ENCODE measurements around the gene TSPAN31.

Gene TSPAN31

GRCh38 chr12:57736741-57737466, 7.9 kb upstream of the TSPAN31 start:
- no peak for DNase-seq

GRCh38 chr12:57737467-57738460, 7.1 kb upstream of the TSPAN31 start:
- DNase-seq: no peak

GRCh38 chr12:57738661-57739237, 6.1 kb upstream of the TSPAN31 start, which contains the start of gene AGAP2:
AGAP2 (minus strand) TSS chr12:57738742; CDS start chr12:57738246, 496 bp downstream.
- DNase-seq: no peak

- DNase-seq: no peak
These were observed 5.5 kb upstream of the TSPAN31 start for GRCh38 chr12:57739387-57739786.

- DNase-seq: no peak
These were observed 4.8 kb upstream of the TSPAN31 start for GRCh38 chr12:57739914-57740538.

GRCh38 chr12:57740656-57741412, 4.0 kb upstream of the TSPAN31 start:
- DNase-seq: no peak

- no peak for DNase-seq
These were observed 3.4 kb upstream of the TSPAN31 start for GRCh38 chr12:57741413-57741789.

GRCh38 chr12:57741844-57742738, 2.7 kb upstream of the TSPAN31 start:
- peak; percentile 40 to 55 for DNase-seq

GRCh38 chr12:57743769-57744168, 1.1 kb upstream of the TSPAN31 start:
- DNase-seq: no peak

GRCh38 chr12:57744194-57744776, 554 bp upstream of the TSPAN31 start:
- peak; percentile 78 to 96 for DNase-seq

GRCh38 chr12:57745485-57745881, 644 bp downstream of the TSPAN31 start:
- DNase-seq: peak in 1 of 2 donors; percentile 57

GRCh38 chr12:57746025-57746424, 1.2 kb downstream of the TSPAN31 start:
- DNase-seq: no peak

- no peak for DNase-seq
These were observed 4.2 kb downstream of the TSPAN31 start for GRCh38 chr12:57749061-57749460.

GRCh38 chr12:57750561-57751431, 6.0 kb downstream of the TSPAN31 start:
- no peak for DNase-seq

GRCh38 chr12:57751432-57751787, 6.6 kb downstream of the TSPAN31 start:
- DNase-seq: no peak

GRCh38 chr12:57751788-57752667, 7.2 kb downstream of the TSPAN31 start, which contains the start of gene CDK4:
CDK4 (minus strand) TSS chr12:57752310; CDS start chr12:57751717, 593 bp downstream.
- DNase-seq: peak; percentile 95 to 97

GRCh38 chr12:57752668-57753000, 7.8 kb downstream of the TSPAN31 start:
- no peak for DNase-seq

- DNase-seq: no peak
These were observed 9.0 kb downstream of the TSPAN31 start for GRCh38 chr12:57753756-57754337.
